ENCODE measurements around the gene ZNF692.

Gene ZNF692

DNA sequence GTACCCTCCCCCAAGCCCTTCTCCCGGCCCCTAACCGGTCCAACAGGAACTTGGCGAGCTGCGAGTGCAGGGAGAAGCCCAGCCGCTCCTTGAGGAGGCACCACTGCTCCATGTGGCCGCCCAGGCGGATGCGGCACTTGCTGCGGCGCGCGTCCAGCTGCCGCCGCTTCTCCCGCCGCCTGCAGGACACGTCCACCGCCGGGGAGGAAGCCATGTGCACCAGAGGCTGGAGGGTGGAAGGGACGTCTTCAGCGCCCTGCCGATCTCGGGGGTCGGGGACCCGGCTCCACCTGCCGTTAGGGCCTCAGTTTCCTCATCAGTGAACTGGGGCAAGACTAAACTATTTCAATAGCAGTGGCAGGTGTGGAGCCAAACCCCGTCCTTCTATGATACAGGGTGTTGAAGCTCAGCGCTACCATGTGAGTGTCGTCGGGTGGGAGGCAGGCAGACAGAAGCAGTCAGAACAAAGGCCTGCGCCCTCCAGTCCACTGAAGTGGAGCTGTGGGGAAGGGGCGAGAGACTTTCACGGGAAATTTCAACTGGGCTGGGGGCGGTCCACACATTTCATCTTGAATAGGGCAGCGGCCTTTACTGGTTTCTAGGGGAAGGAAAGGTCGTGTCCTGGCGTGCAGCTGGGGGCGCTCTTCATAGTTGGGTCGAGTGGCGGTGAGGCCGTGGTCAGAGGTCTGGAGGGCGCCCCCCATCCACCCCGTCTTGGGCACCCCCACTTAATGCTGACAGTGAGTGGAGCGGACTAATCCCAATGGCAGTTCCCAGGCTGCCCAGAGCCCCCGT, 592 bp downstream of the ZNF692 start:
- peak overlapping the region; percentile 28 for H3K9ac ChIP-seq
- H3K4me1 ChIP-seq, result peaks cover 9% of the 10 kb centered on the region
- H3K9me3 ChIP-seq (ENCODE audit: control insufficient read depth, low read length), result no peaks in the 10 kb centered on the region
- H3K27ac ChIP-seq, result peak overlapping the region; percentile 81
- H3K27me3 ChIP-seq (ENCODE audit: control insufficient read depth, insufficient read depth, low read length), result no peaks in the 10 kb centered on the region
- no peaks in the 10 kb centered on the region for H3K36me3 ChIP-seq (ENCODE audit: control insufficient read depth, insufficient read depth, low read length)
- H2AFZ ChIP-seq, result peak overlapping the region; percentile 89
- TF ChIP-seq, protein P1, sequence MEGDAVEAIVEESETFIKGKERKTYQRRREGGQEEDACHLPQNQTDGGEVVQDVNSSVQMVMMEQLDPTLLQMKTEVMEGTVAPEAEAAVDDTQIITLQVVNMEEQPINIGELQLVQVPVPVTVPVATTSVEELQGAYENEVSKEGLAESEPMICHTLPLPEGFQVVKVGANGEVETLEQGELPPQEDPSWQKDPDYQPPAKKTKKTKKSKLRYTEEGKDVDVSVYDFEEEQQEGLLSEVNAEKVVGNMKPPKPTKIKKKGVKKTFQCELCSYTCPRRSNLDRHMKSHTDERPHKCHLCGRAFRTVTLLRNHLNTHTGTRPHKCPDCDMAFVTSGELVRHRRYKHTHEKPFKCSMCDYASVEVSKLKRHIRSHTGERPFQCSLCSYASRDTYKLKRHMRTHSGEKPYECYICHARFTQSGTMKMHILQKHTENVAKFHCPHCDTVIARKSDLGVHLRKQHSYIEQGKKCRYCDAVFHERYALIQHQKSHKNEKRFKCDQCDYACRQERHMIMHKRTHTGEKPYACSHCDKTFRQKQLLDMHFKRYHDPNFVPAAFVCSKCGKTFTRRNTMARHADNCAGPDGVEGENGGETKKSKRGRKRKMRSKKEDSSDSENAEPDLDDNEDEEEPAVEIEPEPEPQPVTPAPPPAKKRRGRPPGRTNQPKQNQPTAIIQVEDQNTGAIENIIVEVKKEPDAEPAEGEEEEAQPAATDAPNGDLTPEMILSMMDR (IDR thresholded peaks at IDR 0.05), result peak; percentile 35
- peak overlapping the region; percentile 85 for H3K4me2 ChIP-seq (ENCODE audit: low read length)
- H3K79me2 ChIP-seq, result no peaks in the 10 kb centered on the region
- peak overlapping the region; percentile 81 for H3K4me3 ChIP-seq (ENCODE audit: low read depth, low read length)

DNA sequence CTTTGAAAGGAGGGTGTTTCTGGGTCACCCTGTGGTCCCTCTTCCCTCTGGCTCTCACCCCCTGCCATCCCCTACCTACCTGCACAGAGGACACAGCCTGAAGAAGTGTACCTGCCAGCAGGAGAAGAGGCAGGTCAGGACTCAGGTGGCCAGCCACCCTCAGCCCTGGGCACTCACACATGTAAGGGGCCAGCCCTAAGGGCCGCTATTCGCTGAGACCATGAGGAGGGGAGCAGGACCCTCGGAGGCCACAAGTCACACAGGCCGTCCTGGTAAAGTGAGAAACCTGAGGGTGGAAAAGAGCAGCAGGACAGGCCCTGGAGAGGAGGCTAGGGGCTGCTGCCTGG, 1.2 kb downstream of the ZNF692 start:
- Histone ChIP-seq H3K36me3 (ENCODE audit: control insufficient read depth, insufficient read depth, low read length) (no peaks in the 10 kb centered on the region), H3K9ac (no peak overlapping the region), H3K4me1 (peaks cover 8% of the 10 kb centered on the region), H3K4me2 (ENCODE audit: low read length) (peak overlapping the region; percentile 85), H2AFZ (peak overlapping the region; percentile 89), H3K27me3 (ENCODE audit: control insufficient read depth, insufficient read depth, low read length) (no peaks in the 10 kb centered on the region), H3K4me3 (ENCODE audit: low read depth, low read length) (peak overlapping the region; percentile 81), H3K27ac (peak overlapping the region; percentile 24), H3K9me3 (ENCODE audit: control insufficient read depth, low read length) (no peaks in the 10 kb centered on the region), H3K79me2 (no peaks in the 10 kb centered on the region)
- TF ChIP-seq, protein P1 (IDR thresholded peaks at IDR 0.05), result no peak

DNA sequence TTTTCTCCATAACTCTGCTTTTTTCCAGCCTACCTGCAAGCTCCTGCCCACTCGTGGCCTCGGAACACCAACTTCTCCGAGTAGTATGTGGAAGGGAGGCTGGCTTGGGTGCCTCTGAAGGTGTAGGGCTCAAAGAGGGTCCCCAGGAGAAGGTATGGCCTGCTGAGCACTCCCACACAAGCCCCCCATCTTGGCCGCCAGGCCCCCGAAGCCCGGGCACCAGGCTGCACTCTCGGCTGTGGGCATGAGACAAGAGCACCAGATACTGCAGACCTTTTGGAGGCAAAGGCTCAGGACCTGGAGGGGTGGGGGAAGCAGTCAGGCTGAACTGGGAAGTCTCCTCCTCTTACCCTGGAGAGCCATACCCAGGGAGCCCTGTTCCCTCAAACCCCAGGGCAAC, 1.7 kb downstream of the ZNF692 start:
- peaks cover 6% of the 10 kb centered on the region for H3K4me1 ChIP-seq
- H3K9ac ChIP-seq, result no peak overlapping the region
- no peak overlapping the region for H3K27ac ChIP-seq
- H3K27me3 ChIP-seq (ENCODE audit: control insufficient read depth, insufficient read depth, low read length), result no peaks in the 10 kb centered on the region
- H3K9me3 ChIP-seq (ENCODE audit: control insufficient read depth, low read length), result no peaks in the 10 kb centered on the region
- no peak overlapping the region for H2AFZ ChIP-seq
- H3K4me2 ChIP-seq (ENCODE audit: low read length), result peak overlapping the region; percentile 85
- TF ChIP-seq, protein P1 (IDR thresholded peaks at IDR 0.05), result no peak
- H3K79me2 ChIP-seq, result no peaks in the 10 kb centered on the region
- H3K36me3 ChIP-seq (ENCODE audit: control insufficient read depth, insufficient read depth, low read length), result no peaks in the 10 kb centered on the region
- H3K4me3 ChIP-seq (ENCODE audit: low read depth, low read length), result no peak overlapping the region

DNA sequence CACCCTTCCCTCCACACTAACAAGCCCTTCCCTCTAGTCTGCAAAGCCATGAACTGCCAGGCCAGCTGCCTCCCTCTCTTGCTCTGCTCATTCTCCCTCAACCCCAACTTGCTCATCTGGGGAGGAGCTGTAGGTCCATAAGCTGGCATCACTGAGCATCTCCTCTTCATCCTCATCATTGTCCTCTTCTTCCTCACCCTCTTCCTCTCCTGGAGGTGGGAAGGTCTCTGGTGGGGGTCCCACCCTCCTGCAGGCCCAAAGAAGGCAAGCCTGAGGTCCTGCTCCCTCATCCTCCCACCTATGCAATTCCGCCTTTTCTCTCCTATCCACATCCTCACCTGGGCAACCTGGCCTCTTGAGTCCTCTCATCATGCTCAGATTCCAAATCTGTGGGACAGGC, 2.7 kb downstream of the ZNF692 start:
- H3K27me3 ChIP-seq (ENCODE audit: control insufficient read depth, insufficient read depth, low read length), result no peaks in the 10 kb centered on the region

More for the DNA sequence above, 2.7 kb downstream of the ZNF692 start:
- H3K9me3 ChIP-seq (ENCODE audit: control insufficient read depth, low read length), result no peaks in the 10 kb centered on the region
- H3K9ac ChIP-seq, result no peak overlapping the region
- H3K27ac ChIP-seq, result no peak overlapping the region
- H3K4me3 ChIP-seq (ENCODE audit: low read depth, low read length), result no peak overlapping the region
- no peaks in the 10 kb centered on the region for H3K79me2 ChIP-seq
- TF ChIP-seq, protein P1 (IDR thresholded peaks at IDR 0.05), result no peak
- H3K36me3 ChIP-seq (ENCODE audit: control insufficient read depth, insufficient read depth, low read length), result no peaks in the 10 kb centered on the region
- H2AFZ ChIP-seq, result no peak overlapping the region
- H3K4me2 ChIP-seq (ENCODE audit: low read length), result no peak overlapping the region
- H3K4me1 ChIP-seq, result peaks cover 6% of the 10 kb centered on the region

All from parathyroid adenoma (tissue), 2 donors.